OCI-LY3 (cell line): ENCODE results near the gene FAM13A.

Experiments
- CTCF ChIP-seq: fragments of 200-600, 300-600 bp; sonication (generic); IDR thresholded peaks from 2 replicates; pipeline ENCODE4 v1.5.1; 2014; ENCODE audit warnings: antibody characterized with exemption, low read length, low read depth
- EZH2phosphoT487 ChIP-seq: fragments of 200-600 bp; shearing (Covaris generic); IDR thresholded peaks from 2 replicates; pipeline ENCODE4 v1.6.1; 2018; ENCODE audit warnings: antibody characterized with exemption, mixed run types, low read depth

- no peak for TF ChIP-seq CTCF
- no peak for TF ChIP-seq EZH2phosphoT487
Measured at GRCh38 chr4:89072921-89073320, 15.9 kb upstream of the FAM13A start.
